IPS DF 6.9 (cell line): Measurements from ENCODE around the gene WWOX.

Experiments used
- DNase-seq: peaks from one replicate; pipeline ENCODE4 v3.0.0-alpha.2; 2013; ENCODE audit warnings: low read depth, low spot score
- H3K27ac ChIP-seq: one replicate; pipeline ENCODE4 v1.5.1; 2013; ENCODE audit warnings: low read length, control low read depth
- H3K27me3 ChIP-seq: 2 replicates; pipeline ENCODE4 v1.6.1; 2013; ENCODE audit warnings: mild to moderate bottlenecking, low read length; ENCODE audit not compliant: control insufficient read depth, insufficient read depth
- H3K36me3 ChIP-seq: 2 replicates; pipeline ENCODE4 v1.6.1; 2013; ENCODE audit warnings: low read length; ENCODE audit not compliant: control insufficient read depth, insufficient read depth
- H3K4me1 ChIP-seq: 2 replicates; pipeline ENCODE4 v1.6.1; 2013; ENCODE audit warnings: low read length; ENCODE audit not compliant: control insufficient read depth, insufficient read depth
- H3K4me3 ChIP-seq: 2 replicates; pipeline ENCODE4 v1.5.1; 2013; ENCODE audit warnings: mild to moderate bottlenecking, low read length
- H3K9me3 ChIP-seq: 2 replicates; pipeline ENCODE4 v1.6.1; 2013; ENCODE audit warnings: low read length, inconsistent platforms; ENCODE audit not compliant: control insufficient read depth, insufficient read depth
- WGBS: extraction: QIAGEN DNeasy Blood & Tissue Kit; methylation state at CpG from one replicate; pipeline ENCODE4 v1.1.7; 2013; ENCODE audit warnings: mixed read lengths, missing lambda C conversion rate; ENCODE audit not compliant: insufficient read length, insufficient coverage; 5-methylcytosine and 5-hydroxymethylcytosine counted together

Gene WWOX

GRCh38 chr16:78192734-78193488 is 93.5 kb downstream of the WWOX start:
- H3K9me3 ChIP-seq: no peaks in the 10 kb centered on the region
- no peak overlapping the region for H3K27ac ChIP-seq
- H3K4me3 ChIP-seq: no peak overlapping the region
- no peaks in the 10 kb centered on the region for H3K4me1 ChIP-seq
- no CpG with 5 or more reads among the region's 9 CpGs for WGBS
- no peaks in the 10 kb centered on the region for H3K36me3 ChIP-seq
- no peaks in the 10 kb centered on the region for H3K27me3 ChIP-seq
- DNase-seq: no peak

GRCh38 chr16:78194948-78195347 is 95.5 kb downstream of the WWOX start:
- H3K9me3 ChIP-seq: no peaks in the 10 kb centered on the region
- no peak overlapping the region for H3K4me3 ChIP-seq
- H3K4me1 ChIP-seq: no peaks in the 10 kb centered on the region
- WGBS: no CpG with 5 or more reads among the region's 3 CpGs
- no peak for DNase-seq
- H3K27ac ChIP-seq: no peak overlapping the region
- no peaks in the 10 kb centered on the region for H3K27me3 ChIP-seq
- H3K36me3 ChIP-seq: no peaks in the 10 kb centered on the region

- H3K27me3 ChIP-seq: no peaks in the 10 kb centered on the region
- no peak overlapping the region for H3K27ac ChIP-seq
- H3K4me3 ChIP-seq: no peak overlapping the region
- WGBS: no CpG with 5 or more reads among the region's 4 CpGs
- DNase-seq: no peak
- H3K4me1 ChIP-seq: no peaks in the 10 kb centered on the region
- no peaks in the 10 kb centered on the region for H3K9me3 ChIP-seq
- H3K36me3 ChIP-seq: no peaks in the 10 kb centered on the region
These were observed 96.3 kb downstream of the WWOX start for GRCh38 chr16:78195797-78196196.

GRCh38 chr16:78196502-78196901 is 97.0 kb downstream of the WWOX start:
- no peaks in the 10 kb centered on the region for H3K27me3 ChIP-seq
- WGBS: no CpG with 5 or more reads among the region's 2 CpGs
- no peak overlapping the region for H3K27ac ChIP-seq
- H3K4me1 ChIP-seq: no peaks in the 10 kb centered on the region
- H3K9me3 ChIP-seq: no peaks in the 10 kb centered on the region
- H3K36me3 ChIP-seq: no peaks in the 10 kb centered on the region
- H3K4me3 ChIP-seq: no peak overlapping the region
- DNase-seq: no peak

- Histone ChIP-seq H3K4me1 (no peaks in the 10 kb centered on the region), H3K27ac (no peak overlapping the region), H3K36me3 (no peaks in the 10 kb centered on the region), H3K4me3 (no peak overlapping the region), H3K27me3 (no peaks in the 10 kb centered on the region), H3K9me3 (no peaks in the 10 kb centered on the region)
- DNase-seq: no peak
- no CpG with 5 or more reads among the region's 5 CpGs for WGBS
These were observed 98.8 kb downstream of the WWOX start for GRCh38 chr16:78198288-78198687.

GRCh38 chr16:78199325-78200022 is 100.0 kb downstream of the WWOX start:
- H3K27me3 ChIP-seq: no peaks in the 10 kb centered on the region
- no CpG with 5 or more reads among the region's 7 CpGs for WGBS
- H3K27ac ChIP-seq: no peak overlapping the region
- no peaks in the 10 kb centered on the region for H3K36me3 ChIP-seq
- no peak overlapping the region for H3K4me3 ChIP-seq
- H3K4me1 ChIP-seq: no peaks in the 10 kb centered on the region
- DNase-seq: no peak
- H3K9me3 ChIP-seq: no peaks in the 10 kb centered on the region

- H3K27me3 ChIP-seq: no peaks in the 10 kb centered on the region
- no peaks in the 10 kb centered on the region for H3K4me1 ChIP-seq
- H3K27ac ChIP-seq: no peak overlapping the region
- no peaks in the 10 kb centered on the region for H3K36me3 ChIP-seq
- no CpG with 5 or more reads among the region's 7 CpGs for WGBS
- no peaks in the 10 kb centered on the region for H3K9me3 ChIP-seq
- no peak for DNase-seq
- no peak overlapping the region for H3K4me3 ChIP-seq
These were observed 100.6 kb downstream of the WWOX start for GRCh38 chr16:78200023-78200389.

- Histone ChIP-seq H3K36me3 (no peaks in the 10 kb centered on the region), H3K27me3 (no peaks in the 10 kb centered on the region), H3K4me1 (no peaks in the 10 kb centered on the region), H3K4me3 (no peak overlapping the region), H3K27ac (no peak overlapping the region), H3K9me3 (no peaks in the 10 kb centered on the region)
- DNase-seq: no peak
- WGBS: no CpG with 5 or more reads among the region's 6 CpGs
These were observed 101.2 kb downstream of the WWOX start for GRCh38 chr16:78200623-78201096.

- DNase-seq: no peak
- Histone ChIP-seq H3K27ac (no peak overlapping the region), H3K36me3 (no peaks in the 10 kb centered on the region), H3K27me3 (no peaks in the 10 kb centered on the region), H3K9me3 (no peaks in the 10 kb centered on the region), H3K4me1 (no peaks in the 10 kb centered on the region), H3K4me3 (no peak overlapping the region)
- 100% methylated on average over 3 of the region's 3 CpGs for WGBS
These were observed 106.1 kb downstream of the WWOX start for GRCh38 chr16:78205506-78205905.

- no peaks in the 10 kb centered on the region for H3K36me3 ChIP-seq
These were observed 107.3 kb downstream of the WWOX start for GRCh38 chr16:78206623-78207223.

More at GRCh38 chr16:78206623-78207223, 107.3 kb downstream of the WWOX start:
- H3K27ac ChIP-seq: no peak overlapping the region
- DNase-seq: no peak
- no CpG with 5 or more reads among the region's 2 CpGs for WGBS
- H3K9me3 ChIP-seq: no peaks in the 10 kb centered on the region
- no peaks in the 10 kb centered on the region for H3K27me3 ChIP-seq
- H3K4me1 ChIP-seq: no peaks in the 10 kb centered on the region
- no peak overlapping the region for H3K4me3 ChIP-seq
